Left cardiac atrium (tissue), 4 donors: Measurements from ENCODE around the gene RGS3. TPM values are rescaled to one million over a fixed set of nuclear protein-coding genes. Genes with fewer than 3 reads are reported as not detected.
A peak's percentile ranks its signal among the peaks of the same experiment; 100 is the strongest.

ENCODE experiments used
- ATAC-seq, 2 donors: fragments of 200-7000 bp; cut with Tn5 transposase; one replicate each; pipeline ENCODE4 v1.9.1; 2020; ENCODE audit warnings: mild to moderate bottlenecking in 2 of 2, moderate library complexity in 2 of 2
- DNase-seq: peaks from one replicate; pipeline ENCODE4 v3.0.0-alpha.2; 2020
- intact Hi-C, 2 donors: fragments of 100-400 bp; cut with DNase I; formaldehyde crosslinking; loops; one replicate each; pipeline versions ENCODE4 v1.14.1 to v1.15.1; 2022 to 2023
- total RNA-seq, 2 donors: library from RNA; stranded (reverse); fragmentation: NEBNext Ultra II Directional; extraction: Animal tissue kit (Norgen Biotek cat#: 25700); gene quantifications; one replicate each; pipeline ENCODE4 v1.2.1, GENCODE V29; 2021
- donor health status: DM: no; HTN: yes; CAD: no.
- donor health status: DM: no; HTN: yes; CAD: no; lungs with severe emphysema.
- donor health status: DM: yes; HTN: yes; CAD: no.
- donor health status: Dilated cardiomyopathy.

RGS3 gene
- total RNA-seq, 2 donors from 2014 or later: 124 to 131 TPM

GRCh38 chr9:113599646-113600022 lies 136.1 kb downstream of the RGS3 start:
- ATAC-seq: peak; percentile 4 to 18
- intact Hi-C loops: no loop called here
- DNase-seq: peak; percentile 51

- intact Hi-C loops: no loop called here
- ATAC-seq (peak in 1 of 2 donors; percentile 34), DNase-seq (peak; percentile 29)
These were observed 136.7 kb downstream of the RGS3 start for GRCh38 chr9:113600023-113600823.

GRCh38 chr9:113600871-113601614 lies 137.5 kb downstream of the RGS3 start:
- DNase-seq (no peak), ATAC-seq (no peak)
- intact Hi-C loops: no loop called here

- no peak for ATAC-seq
- intact Hi-C loops: no loop called here
- DNase-seq: no peak
These were observed 138.1 kb downstream of the RGS3 start for GRCh38 chr9:113601656-113602055.

- DNase-seq (peak; percentile 89), ATAC-seq (peak; percentile 62 to 70)
- intact Hi-C loops: no loop called here
These were observed 138.9 kb downstream of the RGS3 start for GRCh38 chr9:113602126-113603047.

GRCh38 chr9:113603048-113603375 lies 139.5 kb downstream of the RGS3 start:
- intact Hi-C loops: no loop called here
- no peak for ATAC-seq
- DNase-seq: no peak

- ATAC-seq (no peak), DNase-seq (no peak)
- intact Hi-C loops: no loop called here
These were observed 140.2 kb downstream of the RGS3 start for GRCh38 chr9:113603773-113604172.

GRCh38 chr9:113604393-113604792 lies 140.9 kb downstream of the RGS3 start:
- DNase-seq (no peak), ATAC-seq (no peak)
- intact Hi-C loops: no loop called here

- intact Hi-C loops: no loop called here
- DNase-seq (no peak), ATAC-seq (no peak)
These were observed 143.0 kb downstream of the RGS3 start for GRCh38 chr9:113606510-113606909.

GRCh38 chr9:113608082-113608685 lies 144.7 kb downstream of the RGS3 start:
- ATAC-seq (no peak), DNase-seq (no peak)
- intact Hi-C loops: no loop called here

- peak; percentile 96 for DNase-seq
- intact Hi-C loops: no loop called here
- ATAC-seq: peak; percentile 91 to 93
These were observed 146.2 kb downstream of the RGS3 start for GRCh38 chr9:113609562-113610318.

GRCh38 chr9:113611461-113612215 lies 148.1 kb downstream of the RGS3 start:
- ATAC-seq (no peak), DNase-seq (no peak)
- intact Hi-C loops: no loop called here

- intact Hi-C loops: no loop called here
- DNase-seq (no peak), ATAC-seq (no peak)
These were observed 148.8 kb downstream of the RGS3 start for GRCh38 chr9:113612216-113612747.

- DNase-seq: no peak
- intact Hi-C loops: no loop called here
- ATAC-seq: no peak
These were observed 149.3 kb downstream of the RGS3 start for GRCh38 chr9:113612828-113613227.

GRCh38 chr9:113613815-113614413 lies 150.4 kb downstream of the RGS3 start:
- intact Hi-C loops: no loop called here
- no peak for DNase-seq

GRCh38 chr9:113614843-113615648 lies 151.5 kb downstream of the RGS3 start:
- DNase-seq (peak; percentile 77), ATAC-seq (peak; percentile 72 to 74)
- intact Hi-C loops: no loop called here

More at GRCh38 chr9:113613815-113614413, 150.4 kb downstream of the RGS3 start:
- ATAC-seq: no peak
